ENCODE measurements around the gene CLCC1. TPM values are rescaled to one million over a fixed set of nuclear protein-coding genes. Genes with fewer than 3 reads are reported as not detected.

The CLCC1 gene
- total RNA-seq, 2 experiments from 2014 or later, result 9.8 to 19.9 TPM

- Histone ChIP-seq H3K4me1 (ENCODE audit: insufficient read depth, low read length, poor library complexity, severe bottlenecking) (no peaks in the 10 kb centered on the region), H3K27ac (ENCODE audit: low read depth, low read length, poor library complexity, severe bottlenecking) (no peak overlapping the region), H3K4me2 (ENCODE audit: low read length) (no peak overlapping the region), H2AFZ (ENCODE audit: low read length) (no peak overlapping the region), H3K4me3 (ENCODE audit: low read depth, low read length, poor library complexity, severe bottlenecking) (no peak overlapping the region), H3K79me2 (ENCODE audit: insufficient read depth, low read depth, low read length) (no peaks in the 10 kb centered on the region), H3K36me3 (ENCODE audit: insufficient read depth, low read length) (peaks cover 87% of the 10 kb centered on the region), H4K20me1 (ENCODE audit: insufficient read depth, low read length) (no peaks in the 10 kb centered on the region), H3K9me3 (ENCODE audit: low read length) (no peaks in the 10 kb centered on the region), H3K9me2 (ENCODE audit: insufficient read depth, low read length) (no peaks in the 10 kb centered on the region)
- ChIA-PET CTCF (ENCODE audit: unreplicated experiment) (no interaction called here), POLR2A (interaction anchor here (0.7 kb wide), 1 partner anchor 1594 kb away, joined by 4 read pairs; no protein-coding TSS in a partner anchor)
- intact Hi-C loops (cut with micrococcal nuclease; ENCODE audit: unreplicated experiment), result no loop called here
- DNase-seq (ENCODE audit: low spot score), result no peak
- TF ChIP-seq CTCF (conservative IDR thresholded peaks at IDR 0.05; ENCODE audit: low read length), result no peak
- TF ChIP-seq EZH2phosphoT487 (IDR thresholded peaks at IDR 0.05; ENCODE audit: borderline replicate concordance, low read depth, low read length), result no peak
- TSS peak; percentile 17 for BruUV-seq (replicated peaks)
These were observed 37.4 kb downstream of the CLCC1 start for GRCh38 chr1:108925920-108926319.

- H4K20me1 ChIP-seq (ENCODE audit: insufficient read depth, low read length), result no peaks in the 10 kb centered on the region
- POLR2A ChIA-PET, result interaction anchor here (0.6 to 1.0 kb wide), 2 partner anchors 34 to 80 kb away, joined by 3 to 4 read pairs; no protein-coding TSS in a partner anchor
- no peak overlapping the region for H3K4me3 ChIP-seq (ENCODE audit: low read depth, low read length, poor library complexity, severe bottlenecking)
- intact Hi-C loops (cut with micrococcal nuclease; ENCODE audit: unreplicated experiment), result no loop called here
- H3K27ac ChIP-seq (ENCODE audit: low read depth, low read length, poor library complexity, severe bottlenecking), result no peak overlapping the region
- H3K9me3 ChIP-seq (ENCODE audit: low read length), result no peaks in the 10 kb centered on the region
- CTCF ChIA-PET (ENCODE audit: unreplicated experiment), result no interaction called here
- H3K4me1 ChIP-seq (ENCODE audit: insufficient read depth, low read length, poor library complexity, severe bottlenecking), result no peaks in the 10 kb centered on the region
- H3K79me2 ChIP-seq (ENCODE audit: insufficient read depth, low read depth, low read length), result no peaks in the 10 kb centered on the region
- no TSS peak for BruUV-seq (replicated peaks)
- peaks cover 28% of the 10 kb centered on the region for H3K36me3 ChIP-seq (ENCODE audit: insufficient read depth, low read length)
- no peak for TF ChIP-seq CTCF (conservative IDR thresholded peaks at IDR 0.05; ENCODE audit: low read length)
- TF ChIP-seq EZH2phosphoT487 (IDR thresholded peaks at IDR 0.05; ENCODE audit: borderline replicate concordance, low read depth, low read length), result no peak
- H2AFZ ChIP-seq (ENCODE audit: low read length), result no peak overlapping the region
- H3K9me2 ChIP-seq (ENCODE audit: insufficient read depth, low read length), result no peaks in the 10 kb centered on the region
- DNase-seq (ENCODE audit: low spot score), result no peak
- no peak overlapping the region for H3K4me2 ChIP-seq (ENCODE audit: low read length)
These were observed 46.5 kb downstream of the CLCC1 start for GRCh38 chr1:108916788-108917187.

Small RNA genes within 50 kb of the gene (small RNA-seq; reads per million reads assigned to genes)
- gene BX679664.2, result not detected

Other genes with a start within 250 kb of the CLCC1 start
- gene STXBP3, start 216.8 kb downstream of the CLCC1 start, total RNA-seq (2014; rRNA removed; shearing (Covaris generic)), result 27.7 and 28.3 TPM in 2 replicates
- 38.2 and 45.7 TPM in 2 replicates for gene STXBP3, start 216.8 kb downstream of the CLCC1 start, total RNA-seq (2022)
- gene AKNAD1, start 106.4 kb downstream of the CLCC1 start, total RNA-seq (2014; rRNA removed; shearing (Covaris generic)), result not detected in 2 replicates
- not detected in 2 replicates for gene AKNAD1, start 106.4 kb downstream of the CLCC1 start, total RNA-seq (2022)
- 41.1 and 42.4 TPM in 2 replicates for gene GPSM2, start 86.5 kb downstream of the CLCC1 start, total RNA-seq (2014; rRNA removed; shearing (Covaris generic))
- 37.9 and 42.7 TPM in 2 replicates for gene GPSM2, start 86.5 kb downstream of the CLCC1 start, total RNA-seq (2022)
- 6.6 and 11.0 TPM in 2 replicates for gene WDR47, start 78.6 kb upstream of the CLCC1 start, total RNA-seq (2014; rRNA removed; shearing (Covaris generic))
- 9.4 and 12.0 TPM in 2 replicates for gene WDR47, start 78.6 kb upstream of the CLCC1 start, total RNA-seq (2022)
- gene TAF13, start 112.5 kb upstream of the CLCC1 start, total RNA-seq (2014; rRNA removed; shearing (Covaris generic)), result 7.6 and 8.3 TPM in 2 replicates
- gene TAF13, start 112.5 kb upstream of the CLCC1 start, total RNA-seq (2022), result 22.7 and 27.2 TPM in 2 replicates
- gene TMEM167B, start 127.3 kb upstream of the CLCC1 start, total RNA-seq (2014; rRNA removed; shearing (Covaris generic)), result 12.3 and 14.9 TPM in 2 replicates
- gene TMEM167B, start 127.3 kb upstream of the CLCC1 start, total RNA-seq (2022), result 21.0 and 21.2 TPM in 2 replicates
- gene ELAPOR1, start 150.6 kb upstream of the CLCC1 start, total RNA-seq (2014; rRNA removed; shearing (Covaris generic)), result not detected in 2 replicates
- 0.35 TPM in 1 of 2 replicates, not detected in the other for gene ELAPOR1, start 150.6 kb upstream of the CLCC1 start, total RNA-seq (2022)